GM12892 (cell line): Measurements from ENCODE around the gene TMTC2.

ENCODE experiments used
- POLR2A ChIP-seq: IDR thresholded peaks from 2 replicates; pipeline ENCODE4 v1.6.1; 2011; ENCODE audit warnings: low read depth, low read length, control low read depth
- POLR2AphosphoS5 ChIP-seq: IDR thresholded peaks from 2 replicates; pipeline ENCODE4 v1.6.1; 2011; ENCODE audit warnings: low read depth, low read length, control low read depth
- TAF1 ChIP-seq: IDR thresholded peaks from 2 replicates; pipeline ENCODE4 v1.6.1; 2011; ENCODE audit warnings: low read depth, mild to moderate bottlenecking, control low read depth, low read length, borderline replicate concordance

DNA sequence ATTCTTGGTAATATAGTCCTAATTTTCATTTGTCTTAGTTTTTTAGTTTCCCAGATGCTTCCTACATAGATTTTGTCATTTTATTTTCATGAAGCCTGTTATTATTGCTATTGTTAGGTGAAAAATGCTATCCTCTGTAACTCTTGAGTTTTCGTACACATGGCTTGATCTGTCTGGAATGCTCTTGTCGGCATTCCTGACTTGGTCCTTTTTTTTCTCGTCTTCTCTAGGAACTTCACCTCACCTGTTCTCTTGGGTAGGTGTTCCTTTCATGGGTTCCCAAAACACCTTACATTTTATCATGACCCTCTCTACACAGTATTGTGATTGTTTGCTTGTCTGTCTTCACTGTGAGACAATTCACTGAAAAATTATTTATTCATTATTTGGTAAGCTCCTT is 267.4 kb downstream of the TMTC2 start:
- TF ChIP-seq POLR2AphosphoS5 (no peak), POLR2A (no peak), TAF1 (no peak)
